OCI-LY7 (cell line): ENCODE measurements around the gene MEI4.

Experiments used
- EZH2phosphoT487 ChIP-seq: fragments of 200-600 bp; sonication (generic); IDR thresholded peaks from 2 replicates; pipeline ENCODE4 v1.6.1; 2018; ENCODE audit warnings: low read depth, borderline replicate concordance, mild to moderate bottlenecking, mixed run types, antibody characterized with exemption, low read length, moderate library complexity, mixed read lengths
- TF ChIP-seq, protein P1 (sequence below): fragments of 200-600 bp; sonication (generic); conservative IDR thresholded peaks from 2 replicates; pipeline ENCODE4 v1.5.1; 2014; ENCODE audit warnings: mild to moderate bottlenecking, antibody characterized with exemption, low read length, moderate library complexity, mixed read lengths

DNA sequence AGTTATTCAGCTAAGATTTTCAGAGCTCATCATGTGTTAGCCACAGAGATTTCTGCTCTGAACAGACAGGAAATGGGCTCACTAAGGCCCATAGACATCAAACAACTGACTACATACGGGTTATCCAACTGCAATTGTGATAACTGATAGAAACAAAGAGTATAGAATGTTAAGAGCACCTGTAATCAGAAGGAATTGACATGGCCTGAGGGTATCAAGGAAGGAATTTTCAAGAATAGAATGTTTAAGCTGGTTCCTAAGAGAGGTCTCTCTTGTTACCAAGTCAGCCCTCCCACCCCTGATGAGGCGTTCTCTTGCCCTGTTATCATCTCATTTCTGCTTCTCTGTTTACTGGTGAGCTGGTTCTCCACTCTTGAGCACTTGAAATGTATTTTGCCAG, at the start of gene MEI4:
- TF ChIP-seq, protein P1, sequence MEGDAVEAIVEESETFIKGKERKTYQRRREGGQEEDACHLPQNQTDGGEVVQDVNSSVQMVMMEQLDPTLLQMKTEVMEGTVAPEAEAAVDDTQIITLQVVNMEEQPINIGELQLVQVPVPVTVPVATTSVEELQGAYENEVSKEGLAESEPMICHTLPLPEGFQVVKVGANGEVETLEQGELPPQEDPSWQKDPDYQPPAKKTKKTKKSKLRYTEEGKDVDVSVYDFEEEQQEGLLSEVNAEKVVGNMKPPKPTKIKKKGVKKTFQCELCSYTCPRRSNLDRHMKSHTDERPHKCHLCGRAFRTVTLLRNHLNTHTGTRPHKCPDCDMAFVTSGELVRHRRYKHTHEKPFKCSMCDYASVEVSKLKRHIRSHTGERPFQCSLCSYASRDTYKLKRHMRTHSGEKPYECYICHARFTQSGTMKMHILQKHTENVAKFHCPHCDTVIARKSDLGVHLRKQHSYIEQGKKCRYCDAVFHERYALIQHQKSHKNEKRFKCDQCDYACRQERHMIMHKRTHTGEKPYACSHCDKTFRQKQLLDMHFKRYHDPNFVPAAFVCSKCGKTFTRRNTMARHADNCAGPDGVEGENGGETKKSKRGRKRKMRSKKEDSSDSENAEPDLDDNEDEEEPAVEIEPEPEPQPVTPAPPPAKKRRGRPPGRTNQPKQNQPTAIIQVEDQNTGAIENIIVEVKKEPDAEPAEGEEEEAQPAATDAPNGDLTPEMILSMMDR: no peak
- TF ChIP-seq EZH2phosphoT487: no peak
